HG02981 (cell line): ENCODE results near the gene C2orf92.
"Not testable (repeated sequence)": the region's sequence is repeated elsewhere in the genome, so short reads cannot be mapped to it uniquely, and the experiment has no call there.

Experiments
- ATAC-seq: cut with Tn5 transposase; IDR thresholded peaks from one replicate; pipeline ENCODE4 v1.9.1; 2021; ENCODE audit warnings: mild to moderate bottlenecking, moderate library complexity; ENCODE audit not compliant: unreplicated experiment

The C2orf92 gene

GRCh38 chr2:97688062-97688827 is 18.7 kb downstream of the C2orf92 start:
- ATAC-seq = no peak

DNA sequence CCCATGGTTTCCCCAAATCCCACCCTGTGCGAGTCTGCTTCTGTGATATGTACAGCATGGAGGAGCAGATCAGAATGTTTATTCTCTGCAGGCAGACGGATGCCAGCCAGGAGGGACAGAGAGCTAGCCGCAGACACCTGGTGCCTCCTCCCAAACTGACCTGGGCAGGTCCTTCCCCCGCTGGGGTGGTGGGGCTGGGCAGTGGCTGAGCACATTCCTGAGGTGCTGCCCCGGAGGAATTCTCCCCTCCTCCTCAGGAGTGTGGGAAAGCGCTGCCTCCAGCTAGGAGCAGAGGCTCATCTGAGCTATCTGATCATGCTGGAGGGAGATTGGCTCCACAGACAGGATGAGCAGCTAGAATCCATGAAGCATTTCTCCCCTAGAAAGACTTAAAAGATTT is 21.7 kb downstream of the C2orf92 start:
- ATAC-seq = no peak

- no peak for ATAC-seq
Observed at GRCh38 chr2:97693476-97693875, 24.0 kb downstream of the C2orf92 start.

DNA sequence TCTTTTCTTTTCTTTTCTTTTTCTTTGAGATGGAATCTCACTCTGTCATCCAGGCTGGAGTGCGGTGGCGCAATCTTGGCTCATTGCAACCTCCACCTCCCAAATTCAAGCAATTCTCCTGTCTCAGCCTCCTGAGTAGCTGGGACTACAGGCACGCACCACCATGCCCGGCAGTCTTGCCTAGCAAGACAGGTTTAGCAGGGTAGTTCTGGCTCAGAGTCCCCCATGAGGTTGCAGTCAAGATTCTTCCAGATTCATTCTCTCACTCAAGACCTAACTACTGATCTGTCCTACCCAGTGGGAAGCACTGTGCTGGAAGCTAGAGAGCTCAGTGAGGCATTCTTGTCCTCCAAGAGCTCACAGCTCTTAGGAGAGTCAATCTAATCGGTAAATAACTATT is 26.2 kb downstream of the C2orf92 start:
- no peak for ATAC-seq

DNA sequence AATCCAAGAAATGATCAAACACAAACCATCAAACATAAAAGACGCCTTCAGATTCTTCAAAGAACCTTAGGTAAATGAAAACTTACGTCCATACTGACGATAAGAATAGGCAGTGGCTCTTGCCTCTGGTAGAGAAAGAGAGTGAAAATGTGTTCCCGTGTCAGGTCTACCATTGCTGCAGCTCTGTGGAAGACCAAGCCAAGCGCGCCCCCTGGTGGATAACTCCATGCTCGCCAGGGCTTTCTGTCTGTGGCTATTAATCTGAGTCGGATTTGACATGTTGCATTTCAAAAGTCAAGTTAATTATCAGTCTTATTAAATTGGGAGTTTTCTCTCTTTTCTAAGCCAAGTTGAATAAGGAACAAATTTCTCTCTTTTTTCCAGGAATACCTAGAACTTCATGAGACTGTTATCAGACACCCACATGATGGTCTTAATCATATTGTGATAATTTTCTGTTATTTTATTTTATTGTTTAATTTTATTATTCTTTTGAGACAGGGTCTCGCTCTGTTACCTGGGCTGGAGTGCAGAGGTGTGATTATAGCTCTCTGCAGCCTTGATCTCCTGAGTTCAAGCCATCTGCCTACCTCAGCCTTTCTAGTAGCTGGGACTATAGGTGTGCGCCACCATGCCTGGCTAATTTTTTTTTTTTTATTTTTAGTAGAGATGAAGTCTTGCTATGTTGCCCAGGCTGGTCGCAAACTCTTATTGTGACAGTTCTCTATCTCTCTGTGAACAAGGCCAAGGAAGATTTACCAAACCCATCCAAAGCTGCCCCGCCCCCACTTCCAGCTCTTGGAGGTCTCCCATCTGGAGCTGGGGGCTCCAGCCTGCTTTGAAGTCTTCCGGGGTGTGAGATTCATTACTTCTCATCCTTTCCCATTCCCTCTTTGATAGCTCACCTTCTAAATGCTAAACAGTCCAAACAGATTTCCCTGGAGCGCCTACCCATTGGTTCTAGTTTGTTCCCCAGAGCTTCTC is 28.0 kb downstream of the C2orf92 start:
- ATAC-seq = no peak

DNA sequence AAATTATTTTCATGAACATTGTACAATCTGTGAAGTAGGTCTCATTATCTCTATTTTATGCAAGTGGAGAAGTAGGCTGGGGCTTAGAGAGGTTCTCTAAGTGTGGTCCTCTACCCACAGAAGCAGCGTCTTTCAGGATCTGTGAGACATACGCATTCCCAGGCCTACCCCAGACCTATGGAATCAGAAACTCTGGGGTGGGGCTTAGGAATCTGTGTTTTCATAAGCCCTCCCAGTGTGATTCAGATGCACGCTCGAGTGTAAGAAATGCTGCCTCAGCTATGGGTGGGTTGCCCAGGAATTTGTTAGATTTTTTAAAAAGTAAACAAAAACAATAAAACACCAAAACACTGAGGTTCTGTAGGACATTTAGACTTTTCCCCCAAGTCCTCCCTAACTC is 29.0 kb downstream of the C2orf92 start:
- ATAC-seq = no peak

DNA sequence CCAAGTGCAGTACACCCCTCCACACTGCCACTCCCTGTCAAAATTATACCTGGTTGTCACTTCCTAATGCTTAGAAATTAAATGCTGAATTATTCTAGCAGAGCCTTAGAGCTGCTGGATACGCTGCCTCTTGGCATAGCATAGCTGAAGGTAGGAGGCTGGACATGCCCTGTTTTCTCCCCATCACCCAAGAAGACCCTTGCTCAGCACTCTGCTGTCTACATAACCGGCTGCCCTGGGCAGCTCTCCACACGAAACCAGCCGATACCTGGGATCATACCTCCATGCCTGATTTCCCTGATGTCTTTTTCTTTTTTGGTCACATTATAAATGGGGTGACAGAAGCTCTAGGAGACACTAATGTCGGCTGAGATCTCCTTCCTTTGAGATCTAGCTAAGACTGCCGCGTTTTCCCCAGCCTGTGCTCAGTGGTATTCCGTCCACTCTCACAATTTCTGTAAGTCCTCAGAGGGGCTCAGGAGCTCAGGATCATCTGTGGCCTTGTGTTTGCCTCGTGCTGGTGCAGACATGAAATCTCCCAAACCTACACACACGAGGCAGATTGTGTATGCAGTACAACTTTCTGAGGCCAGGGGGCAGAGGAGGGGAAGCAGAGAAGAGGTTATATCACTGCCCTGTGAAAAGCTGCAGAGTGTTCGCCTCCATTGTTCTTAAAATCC is 30.4 kb downstream of the C2orf92 start:
- no peak for ATAC-seq

- no peak for ATAC-seq
Observed at GRCh38 chr2:97701186-97701585, 31.7 kb downstream of the C2orf92 start.

- no peak for ATAC-seq
Observed at GRCh38 chr2:97701851-97702465, 32.4 kb downstream of the C2orf92 start.

DNA sequence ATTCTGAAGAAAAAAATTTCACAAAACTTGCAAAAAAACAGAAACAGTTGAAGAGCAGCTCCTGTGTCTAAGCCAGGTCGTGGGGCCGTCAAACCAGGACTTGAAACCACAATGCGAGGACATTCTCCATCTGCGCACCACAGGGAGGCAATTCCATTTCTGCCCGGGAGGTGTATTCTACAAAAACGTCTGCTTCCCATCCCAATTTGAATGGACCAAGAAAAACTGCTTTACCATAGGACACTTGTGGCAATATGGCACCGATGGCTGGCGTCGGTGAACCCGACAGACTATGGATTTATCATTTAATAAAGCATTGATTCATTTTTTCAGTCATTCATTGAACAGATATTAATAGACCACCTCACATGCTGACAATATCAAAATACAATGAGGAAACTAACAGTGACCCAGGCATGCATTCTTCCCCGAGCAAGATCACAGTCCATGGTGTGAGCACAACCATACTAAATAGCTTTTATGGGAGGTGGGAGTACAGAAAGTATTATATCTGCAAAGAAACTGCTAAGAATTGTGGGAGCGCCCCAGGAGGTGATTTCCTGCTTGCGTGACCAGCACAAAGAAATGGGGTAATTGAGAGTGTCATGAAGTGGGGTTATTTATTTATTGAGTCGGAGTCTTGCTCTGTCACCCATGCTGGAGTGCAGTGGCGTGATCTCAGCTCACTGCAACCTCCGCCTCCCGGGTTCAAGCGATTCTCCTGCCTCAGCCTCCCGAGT is 33.4 kb downstream of the C2orf92 start:
- ATAC-seq = no peak

DNA sequence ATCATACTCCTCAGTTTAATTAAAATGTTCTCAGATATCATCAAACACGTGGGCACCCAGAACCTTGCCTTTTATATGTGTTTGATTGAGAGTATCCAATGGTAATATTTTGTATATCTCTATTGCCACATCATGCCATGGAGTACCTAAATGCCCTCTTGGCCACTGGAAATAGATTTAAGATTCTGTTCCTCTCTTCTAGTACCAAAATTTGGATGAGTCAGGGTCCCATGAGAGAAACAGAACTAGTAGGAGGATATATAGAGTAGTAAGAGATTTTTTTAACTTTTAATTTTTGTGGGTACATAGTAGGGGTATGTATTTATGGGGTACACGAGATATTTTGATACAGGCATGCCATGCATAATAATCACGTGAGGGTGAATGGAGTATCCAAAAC is 34.2 kb downstream of the C2orf92 start:
- no peak for ATAC-seq

- no peak for ATAC-seq
Observed at GRCh38 chr2:97704989-97705388, 35.5 kb downstream of the C2orf92 start.

DNA sequence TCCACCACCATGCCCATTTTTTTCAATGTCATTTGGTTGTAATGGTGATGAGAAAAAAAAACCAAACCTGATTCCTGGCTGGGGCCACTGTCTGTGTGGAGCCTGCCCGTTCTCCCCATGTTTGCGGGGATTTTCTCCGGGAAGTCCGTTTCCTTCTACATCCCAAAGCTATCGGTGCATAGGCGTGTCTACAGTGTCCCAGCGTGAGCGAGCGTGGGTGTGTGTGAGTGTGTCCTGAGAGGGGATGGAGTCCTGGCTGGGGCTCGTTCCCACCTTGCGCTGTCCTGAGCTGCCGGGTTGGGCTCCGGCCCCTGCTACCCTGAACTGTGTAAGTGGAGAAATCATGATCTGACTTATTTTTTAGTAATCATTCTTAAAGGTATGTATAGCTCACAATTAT is 36.6 kb downstream of the C2orf92 start:
- ATAC-seq = no peak

GRCh38 chr2:97706708-97707345 is 37.3 kb downstream of the C2orf92 start:
- no peak for ATAC-seq

GRCh38 chr2:97707362-97708047 is 38.0 kb downstream of the C2orf92 start:
- ATAC-seq = no peak

- no peak for ATAC-seq
Observed at GRCh38 chr2:97708048-97708380, 38.5 kb downstream of the C2orf92 start.

DNA sequence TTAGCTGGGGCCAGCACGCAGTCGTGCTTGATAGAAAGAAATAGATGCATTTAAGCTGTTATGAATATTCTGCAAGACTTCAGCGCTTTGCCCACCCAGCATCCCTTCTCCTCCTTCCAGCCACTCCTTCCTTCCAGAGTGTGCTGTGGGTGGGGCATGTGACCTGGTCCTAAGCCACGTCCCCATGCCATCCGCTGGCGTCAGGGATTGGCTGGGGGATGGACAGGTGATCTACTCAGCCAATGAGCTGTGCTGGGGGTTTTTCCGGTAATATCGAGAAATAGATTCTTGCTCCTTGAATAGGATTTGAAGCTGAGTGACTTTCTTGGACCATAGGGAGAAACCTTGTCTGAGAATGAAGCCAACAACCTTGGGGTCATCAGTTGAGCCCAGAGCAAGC is 39.1 kb downstream of the C2orf92 start:
- no peak for ATAC-seq

DNA sequence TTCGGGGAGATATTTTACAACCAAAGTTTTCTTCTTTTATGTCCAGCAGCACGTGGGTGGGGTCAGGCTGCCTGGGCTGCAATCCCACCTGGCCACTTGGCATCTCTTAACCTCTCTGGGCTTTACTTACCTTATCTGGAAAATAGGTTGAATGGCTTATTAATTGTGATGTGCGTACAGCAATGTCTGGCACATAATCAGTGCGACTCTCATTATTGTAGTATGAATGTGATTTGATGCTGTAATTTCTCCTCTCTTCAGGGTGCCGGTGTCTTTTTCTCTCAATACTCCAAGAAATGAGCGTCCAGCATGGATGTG is 41.8 kb downstream of the C2orf92 start:
- no peak for ATAC-seq

- ATAC-seq = not testable (repeated sequence)
Observed at GRCh38 chr2:97712175-97712574, 42.7 kb downstream of the C2orf92 start.
